KOPT-K1 (cell line): Measurements from ENCODE around the gene PDXDC1.
"Not testable (repeated sequence)": the region's sequence is repeated elsewhere in the genome, so short reads cannot be mapped to it uniquely, and the experiment has no call there.

ENCODE experiments used
- H3K27ac ChIP-seq: fragments of 200-600 bp; sonication (generic); 2 replicates; pipeline ENCODE4 v1.5.1; 2016; ENCODE audit warnings: antibody characterized with exemption, mild to moderate bottlenecking, low read depth, low read length; ENCODE audit not compliant: poor library complexity, severe bottlenecking
- H3K36me3 ChIP-seq: fragments of 200-600 bp; sonication (generic); 2 replicates; pipeline ENCODE4 v1.5.1; 2017; ENCODE audit warnings: antibody characterized with exemption, mild to moderate bottlenecking, low read length, moderate library complexity; ENCODE audit not compliant: insufficient read depth
- H3K9me3 ChIP-seq: fragments of 200-600 bp; sonication (generic); 2 replicates; pipeline ENCODE4 v1.5.1; 2017; ENCODE audit warnings: antibody characterized with exemption, low read length, mild to moderate bottlenecking; ENCODE audit not compliant: insufficient read depth, poor library complexity, severe bottlenecking

PDXDC1 gene

DNA sequence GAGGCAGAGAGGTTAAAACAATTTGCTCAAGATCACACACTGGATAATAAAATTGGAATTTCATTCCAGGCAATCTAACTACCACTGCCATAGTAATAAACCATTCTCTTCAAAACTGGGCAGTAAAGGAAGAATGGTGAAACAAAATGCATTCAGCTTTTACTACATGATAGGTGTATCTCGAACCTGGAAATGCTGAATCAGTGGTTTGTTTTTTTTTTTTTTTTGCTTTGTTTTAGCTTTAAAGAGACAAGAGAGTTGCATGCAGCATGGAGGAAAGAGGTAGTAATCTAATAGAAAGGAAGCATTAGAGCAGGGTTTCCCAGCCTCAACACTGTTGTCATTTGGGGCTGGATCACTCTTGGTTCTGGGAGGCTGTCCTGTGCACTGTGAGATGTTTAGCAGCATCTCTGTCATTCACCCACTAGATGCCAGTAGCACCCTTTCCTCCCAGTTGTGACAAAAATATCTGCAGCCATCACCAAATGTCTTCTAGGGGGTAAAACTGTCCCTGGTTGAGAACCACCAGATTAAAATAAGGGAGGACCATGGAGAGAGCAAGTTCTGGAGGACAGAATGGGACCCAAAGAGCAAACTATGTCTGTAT, 115.9 kb downstream of the PDXDC1 start:
- H3K27ac ChIP-seq, H3K9me3 ChIP-seq: not testable (repeated sequence)
- H3K36me3 ChIP-seq: peaks cover 43% of the 10 kb centered on the region

DNA sequence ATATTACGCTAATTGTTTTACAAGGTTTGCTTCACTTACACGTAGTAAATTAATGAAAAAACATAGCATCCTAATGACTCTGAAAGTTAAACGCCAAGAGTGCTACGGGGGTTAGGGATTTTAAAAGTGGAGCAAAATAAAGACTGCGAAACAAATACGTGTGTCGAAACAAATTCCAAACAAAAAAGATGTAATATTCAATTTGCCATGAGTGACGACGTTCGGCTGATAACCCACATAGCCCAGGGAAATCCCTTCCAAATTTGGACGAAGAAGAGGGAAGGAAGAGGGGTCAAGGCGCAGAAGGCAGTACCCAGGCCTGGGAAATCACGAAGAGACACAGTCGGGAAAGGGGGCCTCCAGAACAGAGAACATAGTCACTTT, 118.7 kb downstream of the PDXDC1 start:
- not testable (repeated sequence) for H3K9me3 ChIP-seq
- peaks cover 27% of the 10 kb centered on the region for H3K36me3 ChIP-seq
- peak overlapping the region; percentile 80 for H3K27ac ChIP-seq

DNA sequence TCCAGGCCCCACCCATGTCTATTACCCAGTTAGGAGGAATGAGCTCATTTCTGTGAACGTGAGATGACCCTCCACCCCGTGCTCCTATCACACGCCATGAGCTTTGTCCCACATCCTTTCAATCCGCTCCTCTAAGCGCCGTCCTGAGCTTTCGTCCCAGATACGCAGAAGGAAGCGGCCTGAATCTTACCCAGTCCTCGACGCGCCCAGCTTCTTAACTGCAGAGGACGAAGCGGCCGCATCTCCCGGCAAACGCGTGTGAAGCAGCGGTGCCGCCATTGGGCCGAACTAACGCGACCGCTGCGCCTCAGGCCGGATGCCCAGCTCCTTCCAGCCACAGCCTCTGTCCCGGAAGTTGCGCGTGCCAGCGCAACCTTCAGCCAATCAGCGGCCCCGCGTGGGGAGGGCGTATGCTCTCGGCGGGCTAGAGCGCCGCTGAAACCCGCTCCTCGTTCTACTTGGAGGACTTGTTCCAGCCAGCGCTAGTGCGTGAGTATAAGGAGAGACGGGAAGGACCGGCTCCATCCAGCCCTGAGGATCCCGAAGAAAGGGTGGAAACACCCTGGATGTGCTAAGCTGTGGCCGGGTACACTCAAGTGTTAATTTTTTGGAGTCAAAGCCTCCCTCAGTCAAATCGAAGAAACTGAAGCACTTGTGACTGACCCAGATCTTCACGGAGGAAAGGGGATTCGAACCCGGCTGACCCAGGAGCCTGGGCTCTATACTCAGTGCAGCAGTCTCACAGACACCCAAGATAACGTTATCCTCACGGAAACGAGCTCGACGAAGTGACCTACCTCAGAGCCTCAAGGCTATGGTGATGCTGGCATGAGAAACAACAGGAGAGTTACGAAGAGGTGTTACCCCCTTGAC, 119.4 kb downstream of the PDXDC1 start, which contains the start of gene RRN3:
TSS of gene RRN3 (minus strand) at position 318 of the 873 bp plus-strand sequence. CDS start at position 279, 39 bp downstream.
- Histone ChIP-seq H3K36me3 (peaks cover 21% of the 10 kb centered on the region), H3K27ac (peak within 1 kb of the TSS; percentile 80)
- not testable (repeated sequence) for H3K9me3 ChIP-seq

DNA sequence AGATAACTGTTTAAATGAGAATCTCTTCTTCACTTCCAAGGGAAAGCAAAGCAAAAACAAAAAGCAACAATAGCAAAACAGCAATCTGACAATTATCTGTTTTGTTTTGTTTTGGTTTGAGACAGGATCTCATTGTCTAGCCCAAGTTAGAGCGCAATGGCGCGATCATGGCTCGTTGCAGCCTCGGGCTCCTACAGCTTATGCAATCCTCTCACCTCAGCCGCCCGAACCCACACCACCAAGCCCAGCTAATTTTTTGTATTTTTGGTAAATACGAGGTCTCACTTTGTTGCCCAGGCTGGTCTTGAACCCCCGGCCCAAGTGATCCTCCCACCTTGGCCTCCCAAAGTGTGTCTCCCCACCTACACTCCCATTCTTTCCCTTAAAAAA, 121.8 kb downstream of the PDXDC1 start:
- H3K36me3 ChIP-seq, H3K9me3 ChIP-seq, H3K27ac ChIP-seq: not testable (repeated sequence)

DNA sequence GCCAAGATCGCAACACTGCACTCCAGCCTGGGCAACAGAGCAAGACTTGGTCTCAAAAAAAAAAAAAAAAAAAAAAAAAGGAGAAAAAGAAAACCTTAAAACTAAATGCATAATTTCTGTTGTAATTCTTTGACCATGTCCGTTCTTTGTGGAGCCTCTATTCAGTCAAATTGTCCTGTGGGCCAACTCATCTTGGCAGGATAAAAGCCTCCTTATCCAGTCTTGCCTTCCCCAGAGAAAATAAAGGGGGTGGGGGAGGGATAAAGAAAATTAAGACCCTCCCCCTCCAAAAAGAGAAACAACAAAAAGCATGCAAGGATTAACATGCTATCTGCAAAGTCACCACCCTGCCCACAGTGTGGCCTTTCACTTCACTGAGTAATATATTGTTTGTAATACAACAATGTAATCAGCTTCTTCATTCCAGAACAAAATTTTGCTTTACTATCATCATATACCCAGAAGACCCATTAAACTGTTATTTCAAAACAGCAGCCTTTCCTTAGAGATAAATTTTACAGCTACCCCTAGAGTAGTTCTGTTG, 124.6 kb downstream of the PDXDC1 start:
- H3K9me3 ChIP-seq, H3K27ac ChIP-seq, H3K36me3 ChIP-seq: not testable (repeated sequence)

DNA sequence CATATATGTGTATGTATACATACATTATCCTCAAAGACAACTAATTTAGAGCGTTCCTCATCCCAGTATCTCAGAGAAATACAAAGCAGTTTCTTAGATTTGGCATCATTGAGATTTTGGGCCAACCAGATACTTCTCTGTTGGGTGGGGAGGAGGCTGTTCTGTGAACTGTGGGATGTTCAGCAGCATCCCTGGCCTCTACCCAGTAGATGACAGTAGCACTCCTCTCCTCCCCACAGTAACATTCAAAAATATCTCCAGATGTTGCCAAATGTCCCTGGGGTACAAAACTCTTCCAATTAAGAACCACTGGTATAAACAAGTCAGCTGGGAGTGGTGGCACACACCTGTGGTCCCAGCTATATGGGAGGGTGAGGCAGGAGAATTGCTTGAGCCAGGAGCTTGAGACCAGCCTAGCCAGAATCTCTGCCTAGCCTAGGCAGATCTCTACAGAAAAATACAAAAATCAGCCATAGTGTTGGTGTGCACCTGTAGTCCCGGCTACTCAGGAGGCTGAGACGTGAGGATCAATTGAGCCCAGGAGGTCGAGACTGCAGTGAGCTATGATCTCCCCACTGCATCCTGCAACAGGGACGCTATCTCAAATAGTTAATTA, 125.7 kb downstream of the PDXDC1 start:
- not testable (repeated sequence) for H3K9me3 ChIP-seq, H3K36me3 ChIP-seq, H3K27ac ChIP-seq

DNA sequence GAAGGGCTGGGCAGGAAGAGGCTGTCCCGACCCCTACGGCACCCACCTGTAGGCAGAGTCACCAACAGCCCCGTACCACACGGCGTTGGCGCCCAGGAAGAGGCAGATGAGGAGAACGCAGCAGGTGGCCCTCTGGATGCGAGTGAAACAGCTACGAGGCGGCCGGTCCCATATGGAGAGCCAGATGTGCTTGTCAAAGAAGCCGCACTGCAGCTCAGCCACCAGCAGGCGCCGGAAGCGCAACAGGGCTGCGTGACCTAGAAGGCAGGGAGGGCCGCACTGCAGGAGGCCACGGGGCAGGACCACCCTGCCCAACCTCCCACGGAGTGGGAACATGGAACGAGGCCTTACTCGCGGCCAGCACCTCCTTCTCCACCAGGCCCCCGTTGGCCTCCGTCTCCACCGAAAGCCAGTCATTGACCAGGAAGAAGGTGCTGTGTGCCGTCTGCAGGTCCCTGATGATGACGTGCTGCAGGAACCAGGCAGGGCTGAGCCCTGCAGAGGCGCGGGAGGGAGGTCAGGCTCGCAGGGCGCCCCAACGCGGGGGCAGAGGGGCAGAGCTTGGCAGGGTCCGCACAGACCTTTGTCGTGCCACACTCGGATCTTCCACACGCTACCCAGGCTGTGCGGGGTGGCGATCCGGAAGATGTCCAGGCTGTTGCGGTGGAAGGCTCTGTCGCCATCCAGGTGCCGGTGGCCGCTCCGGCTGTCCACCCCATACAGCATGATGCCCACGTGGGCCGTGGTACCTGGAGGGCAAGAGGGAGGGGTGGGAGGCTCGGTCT, 153.0 kb downstream of the PDXDC1 start:
- H3K27ac ChIP-seq, H3K36me3 ChIP-seq, H3K9me3 ChIP-seq: not testable (repeated sequence)

DNA sequence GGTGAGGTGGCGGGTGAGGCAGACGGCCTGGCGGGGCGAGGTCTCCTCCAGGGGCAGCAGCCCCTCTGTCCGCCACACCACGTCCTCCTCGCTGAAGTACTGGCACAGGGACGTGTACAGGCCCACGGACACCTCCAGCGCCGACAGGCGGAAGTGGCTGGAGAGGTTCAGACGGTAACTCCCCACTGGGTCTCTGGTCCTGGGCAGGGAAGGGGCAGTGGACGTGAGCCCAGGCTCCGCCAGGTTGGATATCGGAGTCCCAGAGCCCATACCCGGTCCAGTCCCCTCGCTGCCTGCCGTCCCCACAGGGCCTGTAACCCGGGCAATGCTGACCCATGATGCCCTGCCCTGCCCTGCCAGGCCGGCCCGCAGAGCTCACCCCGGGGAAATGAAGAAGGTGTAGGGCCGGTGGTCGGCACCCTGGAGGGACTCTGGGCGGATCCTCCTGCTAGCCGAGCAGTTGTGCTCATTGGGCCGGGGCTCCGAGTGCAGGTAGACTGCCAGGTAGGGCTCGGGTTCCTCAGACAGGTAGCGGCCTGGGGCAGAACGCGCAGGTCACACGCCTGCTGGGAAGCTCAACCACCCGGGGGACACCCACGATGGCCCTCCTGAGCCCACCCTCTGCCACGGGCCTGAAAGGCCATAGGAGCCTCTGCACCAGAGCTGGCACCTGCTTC, 155.6 kb downstream of the PDXDC1 start:
- H3K9me3 ChIP-seq, H3K36me3 ChIP-seq, H3K27ac ChIP-seq: not testable (repeated sequence)

DNA sequence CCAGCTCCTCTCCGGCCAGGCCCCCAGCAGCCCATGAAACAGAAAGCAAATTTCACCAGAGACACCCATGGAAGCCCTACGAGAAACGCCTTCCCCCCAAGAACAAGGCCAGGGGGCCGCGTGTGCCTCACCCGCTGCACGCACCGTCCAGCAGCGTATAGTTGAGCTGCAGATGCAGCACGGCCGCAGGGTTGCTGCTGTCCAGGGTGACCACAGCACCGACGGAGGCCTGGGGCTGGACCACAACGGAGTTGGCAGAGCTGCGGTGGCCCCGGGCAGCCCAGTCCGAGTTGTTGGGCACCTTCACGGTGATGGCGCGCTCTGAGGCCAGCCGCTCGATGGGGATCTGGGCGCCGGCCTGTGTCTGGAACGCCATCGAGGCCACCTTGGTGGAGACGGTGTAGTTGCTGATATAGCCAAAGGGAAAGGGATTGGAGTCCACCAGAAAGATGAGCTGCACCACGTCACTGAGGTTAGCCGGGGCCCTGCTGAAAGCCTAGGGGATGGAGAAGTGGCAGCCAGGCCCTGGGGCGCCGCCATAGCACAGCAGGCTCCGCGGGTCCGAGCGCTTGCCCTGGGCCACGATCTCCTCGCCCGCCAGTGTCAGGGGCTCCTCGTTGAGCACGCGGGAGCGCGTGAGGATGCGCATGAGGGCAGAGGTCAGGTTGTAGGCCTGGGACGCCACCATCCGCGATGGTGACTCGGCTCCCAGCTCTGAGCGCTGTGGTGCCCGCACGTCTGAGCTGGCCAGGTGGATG, 156.3 kb downstream of the PDXDC1 start:
- H3K36me3 ChIP-seq, H3K9me3 ChIP-seq, H3K27ac ChIP-seq: not testable (repeated sequence)

DNA sequence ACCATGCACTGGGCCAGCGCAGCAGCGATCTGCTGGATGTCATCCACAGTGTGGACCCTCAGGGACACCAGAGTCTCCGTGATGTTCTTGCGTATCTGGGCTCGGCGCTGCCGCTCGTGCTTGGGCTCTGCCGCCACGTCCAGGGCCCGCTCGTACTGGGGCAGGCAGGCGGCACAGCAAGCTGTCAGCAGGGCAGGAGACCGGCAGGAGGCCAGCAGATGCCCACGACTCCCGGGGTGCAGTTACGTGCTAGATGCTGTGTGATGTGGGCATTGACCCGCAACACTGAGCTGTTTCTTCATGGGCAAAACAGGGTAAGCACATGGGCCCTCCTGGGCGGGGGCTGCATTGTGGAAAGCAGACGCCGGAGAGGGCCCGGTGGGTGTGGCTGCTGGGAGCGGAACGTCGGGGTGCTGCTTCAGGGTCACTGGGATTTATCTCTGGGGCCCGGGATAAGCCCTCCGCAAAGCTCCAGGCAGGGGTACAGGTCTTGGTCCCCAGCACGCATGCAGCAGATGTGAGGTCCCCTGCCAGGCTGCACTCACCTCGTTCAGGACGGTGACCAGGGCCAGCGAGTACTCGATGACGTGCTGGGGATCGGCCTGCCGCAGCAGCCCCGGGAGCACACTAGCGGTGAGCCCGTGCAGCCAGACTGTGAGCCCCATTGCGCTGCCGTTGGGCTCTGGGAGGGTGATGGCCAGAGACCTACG, 158.0 kb downstream of the PDXDC1 start:
- not testable (repeated sequence) for H3K27ac ChIP-seq, H3K9me3 ChIP-seq

DNA sequence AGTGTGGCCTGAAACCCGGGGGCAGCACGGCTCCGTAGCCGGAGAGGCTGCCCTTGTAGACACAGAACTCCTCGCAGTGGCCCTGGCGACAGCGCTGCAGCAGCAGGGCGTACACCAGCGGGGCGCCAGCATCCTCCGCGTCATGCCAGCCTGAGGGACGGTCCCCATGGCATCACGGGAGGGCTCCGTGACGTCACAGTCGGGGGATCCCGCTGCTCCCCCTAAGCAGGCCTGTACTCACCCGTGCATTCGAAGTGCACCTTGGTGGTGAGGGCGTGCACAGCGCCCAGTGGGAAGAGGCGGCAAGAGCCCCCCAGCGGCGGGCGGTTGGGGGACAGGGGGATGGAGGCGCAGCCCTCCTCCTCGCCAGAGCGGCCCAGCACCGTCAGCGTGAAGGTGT, 158.7 kb downstream of the PDXDC1 start:
- H3K36me3 ChIP-seq, H3K27ac ChIP-seq, H3K9me3 ChIP-seq: not testable (repeated sequence)

More for the DNA sequence above, 158.0 kb downstream of the PDXDC1 start:
- not testable (repeated sequence) for H3K36me3 ChIP-seq

DNA sequence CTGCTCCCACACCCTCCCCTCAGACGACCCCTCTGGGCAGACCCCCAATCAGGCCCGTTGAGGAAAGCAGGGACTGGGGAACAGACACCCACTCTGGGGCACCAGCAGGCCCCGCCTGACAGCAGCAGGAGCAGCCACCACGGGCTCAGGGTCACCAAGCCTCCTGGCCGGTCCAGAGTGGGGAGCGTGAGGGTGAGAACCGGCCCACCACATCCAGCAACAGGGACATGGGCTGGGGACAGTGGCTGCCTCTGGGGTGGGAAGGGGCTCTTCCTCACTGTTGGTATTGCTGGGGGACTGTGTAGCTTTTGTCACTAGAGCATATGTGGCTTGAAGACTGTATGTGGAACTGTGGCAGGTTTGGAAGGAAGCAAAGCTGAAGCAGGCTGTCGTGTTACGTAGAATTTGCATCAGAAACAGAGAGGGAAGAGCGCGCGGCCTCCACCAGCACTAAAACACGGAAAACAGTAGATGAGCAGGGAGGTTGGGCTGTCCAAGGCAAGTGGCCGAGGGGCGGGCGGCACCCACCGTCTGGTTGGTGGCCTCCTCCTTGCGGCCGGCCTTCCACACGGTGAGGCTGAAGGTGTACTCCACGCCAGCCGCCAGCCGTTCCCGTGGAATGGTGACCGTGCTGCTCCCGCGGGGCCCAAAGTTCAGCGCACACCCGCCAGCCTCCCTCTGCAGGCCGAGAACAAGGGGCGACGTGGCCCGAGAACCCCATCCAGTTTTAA, 160.1 kb downstream of the PDXDC1 start:
- H3K36me3 ChIP-seq, H3K9me3 ChIP-seq, H3K27ac ChIP-seq: not testable (repeated sequence)
